Testis (tissue), 2 donors: ENCODE results near the gene TRIM63.

Experiments used
- CTCF ChIP-seq, 3 experiments: fragments of 450-650 bp in 2 of 3; fragments of 200-600 bp in 1 of 3; sonication (generic) in 1 of 3; IDR thresholded peaks; one replicate each; pipeline ENCODE4 v1.5.1; 2016 to 2019; ENCODE audit warnings: antibody characterized with exemption in 3 of 3, mild to moderate bottlenecking in 2 of 3, moderate library complexity in 1 of 3
- POLR2A ChIP-seq: fragments of 450-650 bp; IDR thresholded peaks from one replicate; pipeline ENCODE4 v1.6.1; 2017; ENCODE audit warnings: antibody characterized with exemption, mild to moderate bottlenecking, moderate library complexity

GRCh38 chr1:26049531-26050247 lies 17.7 kb downstream of the TRIM63 start:
- no peak for TF ChIP-seq CTCF (IDR thresholded peaks at IDR 0.05)
- no peak for TF ChIP-seq POLR2A
